Neural cell (in vitro differentiated cells): ENCODE results near the gene CAMK1D. TPM values are rescaled to one million over a fixed set of nuclear protein-coding genes. Genes with fewer than 3 reads are reported as not detected.

Source experiments
- H2AFZ ChIP-seq: fragments of 200-600, 300-800 bp; sonication (generic), shearing (Covaris generic); 2 replicates; pipeline ENCODE4 v1.6.0; 2014; ENCODE audit warnings: low read depth, mild to moderate bottlenecking, antibody characterized with exemption, low read length, moderate library complexity
- H3F3A ChIP-seq: fragments of 200-600 bp; shearing (Covaris generic); 2 replicates; pipeline ENCODE4 v1.6.1; 2016; ENCODE audit warnings: mild to moderate bottlenecking, moderate library complexity, mixed read lengths, antibody characterized with exemption, low read length; ENCODE audit not compliant: insufficient read depth, poor library complexity, severe bottlenecking
- H3K27ac ChIP-seq: fragments of 200-600, 300-800 bp; sonication (generic), shearing (Covaris generic); 2 replicates; pipeline ENCODE4 v1.5.1; 2014; ENCODE audit warnings: mild to moderate bottlenecking, low read length, moderate library complexity
- H3K27me3 ChIP-seq: fragments of 300-800, 200-600 bp; sonication (generic), shearing (Covaris generic); 2 replicates; pipeline ENCODE4 v1.6.0; 2014; ENCODE audit warnings: mild to moderate bottlenecking, low read depth, low read length, moderate library complexity; ENCODE audit not compliant: insufficient read depth
- H3K36me3 ChIP-seq: fragments of 300-800, 200-600 bp; sonication (generic), shearing (Covaris generic); 2 replicates; pipeline ENCODE4 v1.5.1; 2014; ENCODE audit warnings: mild to moderate bottlenecking, antibody characterized with exemption, low read length, moderate library complexity; ENCODE audit not compliant: insufficient read depth
- H3K4me2 ChIP-seq: fragments of 300-800, 200-600 bp; sonication (generic), shearing (Covaris generic); 2 replicates; pipeline ENCODE4 v1.6.0; 2014; ENCODE audit warnings: mild to moderate bottlenecking, low read length
- H3K4me3 ChIP-seq: fragments of 300-800, 200-600 bp; sonication (generic), shearing (Covaris generic); 2 replicates; pipeline ENCODE4 v1.5.1; 2014; ENCODE audit warnings: mild to moderate bottlenecking, low read length, moderate library complexity
- H3K79me2 ChIP-seq: fragments of 200-600 bp; shearing (Covaris generic); replicated peaks from 2 replicates; pipeline ENCODE4 v1.6.0; 2014; ENCODE audit warnings: mild to moderate bottlenecking, low read length, moderate library complexity; ENCODE audit not compliant: insufficient read depth
- H3K9ac ChIP-seq: fragments of 300-800, 200-600 bp; sonication (generic), shearing (Covaris generic); 2 replicates; pipeline ENCODE4 v1.6.1; 2016; ENCODE audit warnings: mild to moderate bottlenecking, low read length, mixed read lengths
- H3K9me2 ChIP-seq: fragments of 200-600 bp; shearing (Covaris generic); 2 replicates; pipeline ENCODE4 v1.6.1; 2016; ENCODE audit warnings: mild to moderate bottlenecking, low read length, mixed read lengths; ENCODE audit not compliant: insufficient read depth
- H3K9me3 ChIP-seq: fragments of 200-600, 300-800 bp; sonication (generic), shearing (Covaris generic); 2 replicates; pipeline ENCODE4 v1.6.1; 2016; ENCODE audit warnings: mild to moderate bottlenecking, mixed run types, low read length, moderate library complexity, mixed read lengths
- H4K20me1 ChIP-seq: fragments of 200-600 bp; shearing (Covaris generic); 2 replicates; pipeline ENCODE4 v1.6.1; 2016; ENCODE audit warnings: mild to moderate bottlenecking, mixed run types; ENCODE audit not compliant: insufficient read depth
- EZH2 ChIP-seq: fragments of 200-600, 300-800 bp; shearing (Covaris generic), sonication (generic); IDR thresholded peaks from 2 replicates; pipeline ENCODE4 v1.6.1; 2014; ENCODE audit warnings: antibody characterized with exemption, low read length, borderline replicate concordance, mild to moderate bottlenecking; ENCODE audit not compliant: insufficient read depth, poor library complexity, severe bottlenecking
- MXI1 ChIP-seq: fragments of 450-650 bp; conservative IDR thresholded peaks from 2 replicates; pipeline ENCODE4 v1.6.1; 2014; ENCODE audit warnings: antibody characterized with exemption, mild to moderate bottlenecking; ENCODE audit not compliant: poor library complexity, severe bottlenecking
- POLR2AphosphoS5 ChIP-seq: IDR thresholded peaks from 2 replicates; pipeline ENCODE4 v1.6.1; 2012
- RAD21 ChIP-seq: fragments of 450-650 bp; conservative IDR thresholded peaks from 2 replicates; pipeline ENCODE4 v1.6.1; 2014; ENCODE audit warnings: antibody characterized with exemption, mild to moderate bottlenecking, moderate library complexity
- SMC3 ChIP-seq: fragments of 450-650 bp; conservative IDR thresholded peaks from 2 replicates; pipeline ENCODE4 v1.6.1; 2014; ENCODE audit warnings: antibody characterized with exemption, mild to moderate bottlenecking, moderate library complexity; ENCODE audit not compliant: poor library complexity
- TAF1 ChIP-seq: IDR thresholded peaks from 2 replicates; pipeline ENCODE4 v1.6.1; 2012; ENCODE audit warnings: low read depth
- polyA plus RNA-seq: library from polyadenylated mRNA; depleted of rRNA; stranded (reverse); fragments of >200 nt; gene quantifications from 2 replicates; pipeline ENCODE4 v1.2.3, GENCODE V29; 2014
- TF ChIP-seq, protein P1 (sequence below): fragments of 450-650 bp; IDR thresholded peaks from 2 replicates; pipeline ENCODE4 v1.5.1; 2014; ENCODE audit warnings: antibody characterized with exemption, mild to moderate bottlenecking, moderate library complexity; ENCODE audit not compliant: poor library complexity, severe bottlenecking
- TF ChIP-seq, protein P2 (sequence below): IDR thresholded peaks from 2 replicates; pipeline ENCODE4 v1.6.1; 2012; ENCODE audit warnings: borderline replicate concordance

The CAMK1D gene
- polyA plus RNA-seq, 1 donor from 2014 or later: 13.8 TPM

DNA sequence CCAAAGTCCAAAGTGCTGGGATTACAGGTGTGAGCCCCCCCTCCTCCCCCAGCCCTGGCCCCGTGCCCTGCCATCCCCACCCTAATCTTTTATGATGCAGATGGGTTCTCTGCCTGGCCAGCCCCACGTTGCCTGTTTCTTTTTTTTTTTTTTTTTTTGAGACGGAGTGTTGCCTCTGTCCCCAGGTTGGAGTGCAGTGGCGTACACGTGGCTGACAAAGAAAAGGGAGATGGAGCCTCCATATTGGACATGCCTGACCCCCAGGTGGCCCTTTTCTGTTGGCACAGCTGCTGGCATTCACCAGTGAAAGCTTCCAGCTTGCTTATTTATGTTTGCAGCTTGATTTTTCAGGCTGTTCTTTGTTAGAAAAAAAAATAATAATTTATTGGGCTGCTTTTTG lies 416.9 kb downstream of the CAMK1D start:
- Histone ChIP-seq H3F3A (no peaks in the 10 kb centered on the region), H3K79me2 (no peaks in the 10 kb centered on the region), H3K27me3 (no peaks in the 10 kb centered on the region), H3K4me2 (no peak overlapping the region), H3K9me2 (no peaks in the 10 kb centered on the region), H3K4me3 (no peak overlapping the region), H3K9me3 (no peaks in the 10 kb centered on the region), H4K20me1 (no peaks in the 10 kb centered on the region), H3K36me3 (no peaks in the 10 kb centered on the region), H3K27ac (no peak overlapping the region), H3K9ac (no peak overlapping the region), H2AFZ (no peak overlapping the region)
- TF ChIP-seq POLR2AphosphoS5 (no peak), EZH2 (no peak), TAF1 (no peak), RAD21 (no peak)

DNA sequence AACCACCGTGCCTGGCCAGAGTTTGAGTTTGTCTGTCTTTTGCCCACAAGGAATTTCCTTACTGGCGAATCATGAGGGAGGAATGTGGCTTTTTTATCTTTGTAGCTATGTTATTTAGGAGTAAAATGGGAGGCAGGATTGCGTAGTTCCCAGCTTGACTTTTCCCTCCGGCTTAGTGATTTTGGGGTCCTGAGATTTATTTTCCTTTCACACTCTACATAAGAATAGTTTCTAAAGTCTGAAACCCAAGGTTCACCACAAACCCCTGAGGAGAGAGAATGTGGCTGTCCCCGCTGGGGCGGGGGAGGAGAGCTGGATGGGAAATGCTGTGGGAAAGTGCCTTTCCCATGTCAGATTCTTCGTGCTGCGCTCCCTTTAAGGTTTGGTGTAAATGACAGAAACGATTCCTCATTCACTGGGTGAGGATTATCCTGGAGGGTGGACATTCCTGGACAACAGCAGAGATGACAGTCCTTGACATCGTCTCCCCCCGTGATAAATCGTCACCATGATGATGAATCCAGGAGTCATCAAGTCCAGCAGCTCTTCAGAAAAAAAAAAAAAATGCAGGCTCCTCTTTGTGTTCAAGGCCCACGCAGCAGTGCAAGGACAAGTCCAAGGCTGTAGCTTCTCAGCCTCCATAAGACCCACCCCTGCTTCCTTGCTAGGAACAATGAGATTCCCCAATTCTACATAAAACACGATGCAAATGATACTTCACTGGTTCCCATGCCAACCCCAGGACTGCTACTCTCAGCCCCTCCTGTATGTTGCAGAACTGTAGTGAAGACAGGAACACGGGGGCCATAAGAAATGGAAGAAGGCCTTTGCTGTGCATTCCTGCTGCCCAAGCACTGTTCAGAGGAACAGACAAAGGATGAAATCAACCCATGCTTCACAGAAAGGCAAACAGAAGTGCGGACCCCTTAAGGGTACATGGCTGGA lies 419.1 kb downstream of the CAMK1D start:
- Histone ChIP-seq H3K4me2 (no peak overlapping the region), H3K9me2 (no peaks in the 10 kb centered on the region), H4K20me1 (no peaks in the 10 kb centered on the region), H3K79me2 (no peaks in the 10 kb centered on the region), H3K27me3 (no peaks in the 10 kb centered on the region), H3F3A (no peaks in the 10 kb centered on the region), H3K9ac (no peak overlapping the region), H3K36me3 (no peaks in the 10 kb centered on the region), H3K4me3 (no peak overlapping the region), H3K27ac (no peak overlapping the region), H2AFZ (no peak overlapping the region), H3K9me3 (no peaks in the 10 kb centered on the region)
- no peak for TF ChIP-seq RAD21
- TF ChIP-seq MXI1: no peak
- TF ChIP-seq, protein P1, sequence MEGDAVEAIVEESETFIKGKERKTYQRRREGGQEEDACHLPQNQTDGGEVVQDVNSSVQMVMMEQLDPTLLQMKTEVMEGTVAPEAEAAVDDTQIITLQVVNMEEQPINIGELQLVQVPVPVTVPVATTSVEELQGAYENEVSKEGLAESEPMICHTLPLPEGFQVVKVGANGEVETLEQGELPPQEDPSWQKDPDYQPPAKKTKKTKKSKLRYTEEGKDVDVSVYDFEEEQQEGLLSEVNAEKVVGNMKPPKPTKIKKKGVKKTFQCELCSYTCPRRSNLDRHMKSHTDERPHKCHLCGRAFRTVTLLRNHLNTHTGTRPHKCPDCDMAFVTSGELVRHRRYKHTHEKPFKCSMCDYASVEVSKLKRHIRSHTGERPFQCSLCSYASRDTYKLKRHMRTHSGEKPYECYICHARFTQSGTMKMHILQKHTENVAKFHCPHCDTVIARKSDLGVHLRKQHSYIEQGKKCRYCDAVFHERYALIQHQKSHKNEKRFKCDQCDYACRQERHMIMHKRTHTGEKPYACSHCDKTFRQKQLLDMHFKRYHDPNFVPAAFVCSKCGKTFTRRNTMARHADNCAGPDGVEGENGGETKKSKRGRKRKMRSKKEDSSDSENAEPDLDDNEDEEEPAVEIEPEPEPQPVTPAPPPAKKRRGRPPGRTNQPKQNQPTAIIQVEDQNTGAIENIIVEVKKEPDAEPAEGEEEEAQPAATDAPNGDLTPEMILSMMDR: no peak
- no peak for TF ChIP-seq EZH2
- TF ChIP-seq, protein P2, sequence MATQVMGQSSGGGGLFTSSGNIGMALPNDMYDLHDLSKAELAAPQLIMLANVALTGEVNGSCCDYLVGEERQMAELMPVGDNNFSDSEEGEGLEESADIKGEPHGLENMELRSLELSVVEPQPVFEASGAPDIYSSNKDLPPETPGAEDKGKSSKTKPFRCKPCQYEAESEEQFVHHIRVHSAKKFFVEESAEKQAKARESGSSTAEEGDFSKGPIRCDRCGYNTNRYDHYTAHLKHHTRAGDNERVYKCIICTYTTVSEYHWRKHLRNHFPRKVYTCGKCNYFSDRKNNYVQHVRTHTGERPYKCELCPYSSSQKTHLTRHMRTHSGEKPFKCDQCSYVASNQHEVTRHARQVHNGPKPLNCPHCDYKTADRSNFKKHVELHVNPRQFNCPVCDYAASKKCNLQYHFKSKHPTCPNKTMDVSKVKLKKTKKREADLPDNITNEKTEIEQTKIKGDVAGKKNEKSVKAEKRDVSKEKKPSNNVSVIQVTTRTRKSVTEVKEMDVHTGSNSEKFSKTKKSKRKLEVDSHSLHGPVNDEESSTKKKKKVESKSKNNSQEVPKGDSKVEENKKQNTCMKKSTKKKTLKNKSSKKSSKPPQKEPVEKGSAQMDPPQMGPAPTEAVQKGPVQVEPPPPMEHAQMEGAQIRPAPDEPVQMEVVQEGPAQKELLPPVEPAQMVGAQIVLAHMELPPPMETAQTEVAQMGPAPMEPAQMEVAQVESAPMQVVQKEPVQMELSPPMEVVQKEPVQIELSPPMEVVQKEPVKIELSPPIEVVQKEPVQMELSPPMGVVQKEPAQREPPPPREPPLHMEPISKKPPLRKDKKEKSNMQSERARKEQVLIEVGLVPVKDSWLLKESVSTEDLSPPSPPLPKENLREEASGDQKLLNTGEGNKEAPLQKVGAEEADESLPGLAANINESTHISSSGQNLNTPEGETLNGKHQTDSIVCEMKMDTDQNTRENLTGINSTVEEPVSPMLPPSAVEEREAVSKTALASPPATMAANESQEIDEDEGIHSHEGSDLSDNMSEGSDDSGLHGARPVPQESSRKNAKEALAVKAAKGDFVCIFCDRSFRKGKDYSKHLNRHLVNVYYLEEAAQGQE: no peak
- TF ChIP-seq SMC3: no peak
- no peak for TF ChIP-seq POLR2AphosphoS5
- TF ChIP-seq TAF1: no peak
